Naive B cell (primary cell): Measurements from ENCODE around the gene SETD4. TPM values are rescaled to one million over a fixed set of nuclear protein-coding genes. Genes with fewer than 3 reads are reported as not detected.

Experiments
- ATAC-seq, 2 donors: fragments of 150-1000 bp; cut with Tn5 transposase; 2 replicates each; pipeline ENCODE4 v1.10.0; 2021; ENCODE audit warnings: low read depth in 2 of 2, mild to moderate bottlenecking in 2 of 2, moderate library complexity in 2 of 2
- DNase-seq: peaks from one replicate; pipeline ENCODE4 v3.0.0; 2022
- H3K27ac Mint-ChIP-seq, 6 donors: one replicate each; pipeline ENCODE4 v1.8.0; 2020 to 2022; ENCODE audit warnings: mild to moderate bottlenecking in 6 of 6, mixed read lengths in 6 of 6, moderate library complexity in 5 of 6, inconsistent platforms in 2 of 6
- H3K27me3 Mint-ChIP-seq, 3 donors: one replicate each; pipeline ENCODE4 v1.8.0; 2021 to 2022; ENCODE audit warnings: mixed read lengths in 3 of 3, mild to moderate bottlenecking in 1 of 3
- H3K36me3 Mint-ChIP-seq, 2 donors: one replicate each; pipeline ENCODE4 v1.8.0; 2020 to 2022; ENCODE audit warnings: mixed read lengths in 2 of 2, inconsistent platforms in 1 of 2, mild to moderate bottlenecking in 1 of 2
- H3K4me1 Mint-ChIP-seq, 3 donors: one replicate each; pipeline ENCODE4 v1.8.0; 2020 to 2022; ENCODE audit warnings: mixed read lengths in 3 of 3, inconsistent platforms in 1 of 3, mild to moderate bottlenecking in 1 of 3, moderate library complexity in 1 of 3
- H3K4me3 Mint-ChIP-seq, 8 donors: one replicate each; pipeline ENCODE4 v1.8.0; 2020 to 2022; ENCODE audit warnings: mild to moderate bottlenecking in 8 of 8, mixed read lengths in 8 of 8, moderate library complexity in 8 of 8, inconsistent platforms in 2 of 8
- H3K9me3 Mint-ChIP-seq, 7 donors: one replicate each; pipeline ENCODE4 v1.8.0; 2020 to 2022; ENCODE audit warnings: mixed read lengths in 7 of 7, mild to moderate bottlenecking in 5 of 7, inconsistent platforms in 2 of 7, moderate library complexity in 1 of 7
- polyA plus RNA-seq, 6 donors: library from polyadenylated mRNA; unstranded; fragments of 300-500 nt; fragmentation: Illumina TruSeq; gene quantifications; one replicate each; pipeline ENCODE4 v1.2.3, GENCODE V29; 2021; ENCODE audit warnings: low read depth in 6 of 6

Gene SETD4
- polyA plus RNA-seq, 6 donors from 2014 or later = 6.5 to 15.1 (median 9.7) TPM

GRCh38 chr21:35984654-35985361, 75.5 kb downstream of the SETD4 start:
- ATAC-seq (no peak), DNase-seq (no peak)
- Mint-ChIP-seq H3K36me3 (no peaks in the 10 kb centered on the region), H3K9me3 (peaks cover 0 to 3% (median 0%) of the 10 kb centered on the region in 7 donors), H3K27ac (no peak overlapping the region), H3K4me1 (no peaks in the 10 kb centered on the region), H3K4me3 (no peak overlapping the region), H3K27me3 (peaks cover 28 to 46% (median 42%) of the 10 kb centered on the region in 3 donors)

Other genes with a start within 250 kb of the SETD4 start
- 10 to 100 TPM; 15.4 to 44.6 (median 32.2) TPM for gene CBR1, start 9.5 kb upstream of the SETD4 start, polyA plus RNA-seq
- gene CBR3, start 74.6 kb upstream of the SETD4 start, polyA plus RNA-seq = 10 to 100 TPM in 4 of 6 donors, 1 to 10 TPM in 2; 7.4 to 14.5 (median 10.6) TPM
- 10 to 100 TPM; 13.8 to 43.2 (median 29.3) TPM for gene DOP1B, start 96.3 kb upstream of the SETD4 start, polyA plus RNA-seq